ENCODE data around the gene GOLGA6C.
"Not testable (repeated sequence)": the region's sequence is repeated elsewhere in the genome, so short reads cannot be mapped to it uniquely, and the experiment has no call there.

Gene GOLGA6C

GRCh38 chr15:75258034-75258433 lies at the start of gene GOLGA6C:
TSS of gene GOLGA6C (plus strand) at chr15:75258334. CDS start at chr15:75258599, 265 bp downstream.
- DNase-seq (ENCODE audit: low read depth in 3 of 3, low spot score in 1 of 3) = not testable (repeated sequence)

GRCh38 chr15:75208501-75209288 lies 49.4 kb upstream of the GOLGA6C start:
- DNase-seq (ENCODE audit: low read depth in 3 of 3, low spot score in 1 of 3) = no peak

GRCh38 chr15:75209289-75209676 lies 48.9 kb upstream of the GOLGA6C start:
- no peak for DNase-seq (ENCODE audit: low read depth in 3 of 3, low spot score in 1 of 3)

GRCh38 chr15:75210811-75211230 lies 47.3 kb upstream of the GOLGA6C start:
- DNase-seq (ENCODE audit: low read depth in 3 of 3, low spot score in 1 of 3) = no peak

- no peak for DNase-seq (ENCODE audit: low read depth in 3 of 3, low spot score in 1 of 3)
Observed at GRCh38 chr15:75211436-75212199, 46.5 kb upstream of the GOLGA6C start.

GRCh38 chr15:75212200-75212858 lies 45.8 kb upstream of the GOLGA6C start:
- DNase-seq (ENCODE audit: low read depth in 3 of 3, low spot score in 1 of 3) = no peak

GRCh38 chr15:75213212-75213767 lies 44.8 kb upstream of the GOLGA6C start:
- DNase-seq (ENCODE audit: low read depth in 3 of 3, low spot score in 1 of 3) = no peak

GRCh38 chr15:75213768-75214221 lies 44.3 kb upstream of the GOLGA6C start:
- DNase-seq (ENCODE audit: low read depth in 3 of 3, low spot score in 1 of 3) = no peak

- DNase-seq (ENCODE audit: low read depth in 3 of 3, low spot score in 1 of 3) = no peak
Observed at GRCh38 chr15:75214293-75215096, 43.6 kb upstream of the GOLGA6C start.

- DNase-seq (ENCODE audit: low read depth in 3 of 3, low spot score in 1 of 3) = no peak
Observed at GRCh38 chr15:75215107-75216004, 42.8 kb upstream of the GOLGA6C start.

- DNase-seq (ENCODE audit: low read depth in 3 of 3, low spot score in 1 of 3) = no peak
Observed at GRCh38 chr15:75217012-75217411, 41.1 kb upstream of the GOLGA6C start.

- not testable (repeated sequence) for DNase-seq (ENCODE audit: low read depth in 3 of 3, low spot score in 1 of 3)
Observed at GRCh38 chr15:75217574-75217973, 40.6 kb upstream of the GOLGA6C start.

GRCh38 chr15:75219507-75219929 lies 38.6 kb upstream of the GOLGA6C start:
- DNase-seq (ENCODE audit: low read depth in 3 of 3, low spot score in 1 of 3) = not testable (repeated sequence)

- DNase-seq (ENCODE audit: low read depth in 3 of 3, low spot score in 1 of 3) = no peak
Observed at GRCh38 chr15:75223688-75224087, 34.4 kb upstream of the GOLGA6C start.

GRCh38 chr15:75224281-75224680 lies 33.9 kb upstream of the GOLGA6C start:
- no peak for DNase-seq (ENCODE audit: low read depth in 3 of 3, low spot score in 1 of 3)

GRCh38 chr15:75225102-75225836 lies 32.9 kb upstream of the GOLGA6C start:
- DNase-seq (ENCODE audit: low read depth in 3 of 3, low spot score in 1 of 3) = not testable (repeated sequence)

GRCh38 chr15:75225951-75226732 lies 32.0 kb upstream of the GOLGA6C start:
- DNase-seq (ENCODE audit: low read depth in 3 of 3, low spot score in 1 of 3) = no peak

- not testable (repeated sequence) for DNase-seq (ENCODE audit: low read depth in 3 of 3, low spot score in 1 of 3)
Observed at GRCh38 chr15:75227112-75227511, 31.0 kb upstream of the GOLGA6C start.
